OCI-LY7 (cell line): ENCODE measurements around the gene KDM6A.

ENCODE experiments used
- CTCF ChIP-seq: fragments of 200-600 bp; sonication (generic); conservative IDR thresholded peaks from 2 replicates; pipeline ENCODE4 v1.5.1; 2014; ENCODE audit warnings: mild to moderate bottlenecking, antibody characterized with exemption, low read length, moderate library complexity, mixed read lengths
- EZH2phosphoT487 ChIP-seq: fragments of 200-600 bp; sonication (generic); IDR thresholded peaks from 2 replicates; pipeline ENCODE4 v1.6.1; 2018; ENCODE audit warnings: low read depth, borderline replicate concordance, mild to moderate bottlenecking, mixed run types, antibody characterized with exemption, low read length, moderate library complexity, mixed read lengths

GRCh38 chrX:44948406-44948805 is 75.4 kb downstream of the KDM6A start:
- no peak for TF ChIP-seq CTCF
- no peak for TF ChIP-seq EZH2phosphoT487
